GM12878 (cell line): ENCODE measurements around the gene SMPD1. TPM values are rescaled to one million over a fixed set of nuclear protein-coding genes. Genes with fewer than 3 reads are reported as not detected.
A peak's percentile ranks its signal among the peaks of the same experiment; 100 is the strongest.

Source experiments
- ATAC-seq: fragments of 200-7000 bp; cut with Tn5 transposase; 3 replicates; pipeline ENCODE4 v1.9.1; 2020; ENCODE audit warnings: mild to moderate bottlenecking, moderate library complexity
- BruUV-seq: library from RNA; stranded (reverse); fragments of 400-500 nt; replicated peaks from 2 replicates; lab custom pipeline; 2021; lab: Mats Ljungman, UMichigan
- CTCF ChIA-PET: fragments of 300-600 bp; sonication (Branson Sonifier 250); formaldehyde crosslinking; extraction: SDS; loops from one replicate; lab custom pipeline; 2021; ENCODE audit warnings: inconsistent platforms; lab: Yijun Ruan, JAX
- POLR2A ChIA-PET: fragments of 350-600 bp; formaldehyde crosslinking; extraction: SDS; loops from one replicate; lab custom pipeline; 2021; ENCODE audit warnings: inconsistent platforms; lab: Charles Lee
- RAD21 ChIA-PET: fragments of 300-600 bp; sonication (Branson Sonifier 250); formaldehyde crosslinking; loops from one replicate; lab custom pipeline; 2023; ENCODE audit warnings: antibody characterized with exemption; ENCODE audit not compliant: unreplicated experiment; lab: Charles Lee
- SMC1A ChIA-PET: fragments of 300-600 bp; sonication (Branson Sonifier 250); formaldehyde crosslinking; loops from one replicate; lab custom pipeline; 2023; ENCODE audit not compliant: unreplicated experiment, uncharacterized antibody; lab: Charles Lee
- DNase-seq: peaks from one replicate; pipeline ENCODE4 v3.0.0-alpha.2; 2011; ENCODE audit warnings: low read depth, low spot score
- FAIRE-seq: peaks from 3 replicates; lab custom pipeline; 2011; peaks lifted over from hg19 to GRCh38; lab: Jason Lieb, UNC
- H2AFZ ChIP-seq: 2 replicates; pipeline ENCODE4 v1.6.0; 2011; ENCODE audit warnings: low read depth, low read length, control low read depth; ENCODE audit not compliant: control insufficient read depth
- H3K27ac ChIP-seq: 2 replicates; pipeline ENCODE4 v1.5.1; 2011; ENCODE audit warnings: control low read depth; ENCODE audit not compliant: control insufficient read depth, insufficient read depth
- H3K27me3 ChIP-seq, 2 experiments: replicated peaks in 1 of 2; 2 replicates each; pipeline versions ENCODE4 v1.6.0 to v1.6.1; 2011; ENCODE audit warnings: low read length in 1 of 2; ENCODE audit not compliant: control insufficient read depth in 2 of 2, insufficient read depth in 2 of 2
- H3K36me3 ChIP-seq, 2 experiments: 2 replicates each; pipeline ENCODE4 v1.5.1; 2011; ENCODE audit warnings: low read length in 1 of 2; ENCODE audit not compliant: control insufficient read depth in 2 of 2, insufficient read depth in 2 of 2
- H3K4me1 ChIP-seq: 2 replicates; pipeline ENCODE4 v1.6.1; 2011; ENCODE audit warnings: mild to moderate bottlenecking, low read length, moderate library complexity, mixed read lengths; ENCODE audit not compliant: control insufficient read depth, insufficient read depth
- H3K4me2 ChIP-seq: 2 replicates; pipeline ENCODE4 v1.6.0; 2011; ENCODE audit warnings: control low read depth; ENCODE audit not compliant: control insufficient read depth, insufficient read depth
- H3K4me3 ChIP-seq: fragments of 200-600 bp; sonication (generic); 2 replicates; pipeline ENCODE4 v1.5.1; 2016
- H3K79me2 ChIP-seq: 2 replicates; pipeline ENCODE4 v1.6.0; 2011; ENCODE audit warnings: low read length; ENCODE audit not compliant: control insufficient read depth, insufficient read depth
- H3K9ac ChIP-seq: 2 replicates; pipeline ENCODE4 v1.8.0; 2011; ENCODE audit warnings: low read length, control low read depth, mixed read lengths; ENCODE audit not compliant: control insufficient read depth, insufficient read depth
- H3K9me3 ChIP-seq: replicated peaks from 3 replicates; pipeline ENCODE4 v1.5.1; 2011; ENCODE audit warnings: mild to moderate bottlenecking, low read length; ENCODE audit not compliant: control insufficient read depth, insufficient read depth
- H4K20me1 ChIP-seq: 2 replicates; pipeline ENCODE4 v1.6.0; 2011; ENCODE audit not compliant: control insufficient read depth, insufficient read depth
- IKZF1 ChIP-seq: fragments of 450-650 bp; conservative IDR thresholded peaks from 2 replicates; pipeline ENCODE4 v1.6.1; 2017; ENCODE audit warnings: antibody characterized with exemption, mild to moderate bottlenecking
- IKZF2 ChIP-seq, 2 experiments: fragments of 450-650 bp; IDR thresholded peaks; 2 replicates each; pipeline ENCODE4 v1.6.1; 2017; ENCODE audit warnings: mild to moderate bottlenecking in 2 of 2, moderate library complexity in 2 of 2
- IRF4 ChIP-seq: IDR thresholded peaks from 2 replicates; pipeline ENCODE4 v1.6.1; 2011; ENCODE audit warnings: low read depth, low read length
- LARP7 ChIP-seq: fragments of 450-650 bp; IDR thresholded peaks from 2 replicates; pipeline ENCODE4 v1.6.1; 2017; ENCODE audit warnings: mild to moderate bottlenecking
- MEF2B ChIP-seq: fragments of 450-650 bp; IDR thresholded peaks from 2 replicates; pipeline ENCODE4 v1.6.1; 2018; ENCODE audit warnings: mild to moderate bottlenecking, moderate library complexity; ENCODE audit not compliant: partially characterized antibody, poor library complexity, severe bottlenecking
- MTA3 ChIP-seq: IDR thresholded peaks from 2 replicates; pipeline ENCODE4 v1.6.1; 2012; ENCODE audit warnings: low read length, inconsistent platforms, borderline replicate concordance
- NFXL1 ChIP-seq: fragments of 450-650 bp; IDR thresholded peaks from 2 replicates; pipeline ENCODE4 v1.6.1; 2017; ENCODE audit warnings: antibody characterized with exemption, mild to moderate bottlenecking, borderline replicate concordance
- NFYA ChIP-seq: IDR thresholded peaks from 2 replicates; pipeline ENCODE4 v1.6.1; 2011; ENCODE audit warnings: low read depth, mild to moderate bottlenecking, low read length, improper control_type of control experiment, borderline replicate concordance
- NR2F1 ChIP-seq: fragments of 450-650 bp; conservative IDR thresholded peaks from 2 replicates; pipeline ENCODE4 v1.6.1; 2017; ENCODE audit warnings: mild to moderate bottlenecking
- POLR2AphosphoS5 ChIP-seq: IDR thresholded peaks from 2 replicates; pipeline ENCODE4 v1.6.1; 2011; ENCODE audit warnings: mild to moderate bottlenecking, low read length, inconsistent platforms
- POU2F2 ChIP-seq: IDR thresholded peaks from 3 replicates; pipeline ENCODE4 v1.6.1; 2011; ENCODE audit warnings: low read depth, mild to moderate bottlenecking, low read length, borderline replicate concordance
- RAD21 ChIP-seq: IDR thresholded peaks from 2 replicates; pipeline ENCODE4 v1.6.1; 2011; ENCODE audit warnings: mild to moderate bottlenecking, low read depth, low read length, moderate library complexity; ENCODE audit not compliant: insufficient read depth
- RB1 ChIP-seq: fragments of 450-650 bp; formaldehyde crosslinking; IDR thresholded peaks from 2 replicates; pipeline ENCODE4 v1.6.1; 2017; ENCODE audit warnings: mild to moderate bottlenecking, borderline replicate concordance
- RUNX3 ChIP-seq: IDR thresholded peaks from 2 replicates; pipeline ENCODE4 v1.6.1; 2012; ENCODE audit warnings: low read length, inconsistent platforms
- SIN3A ChIP-seq: IDR thresholded peaks from 2 replicates; pipeline ENCODE4 v1.6.1; 2012; ENCODE audit warnings: low read depth, low read length, improper control_type of control experiment
- SMARCA5 ChIP-seq: fragments of 450-650 bp; IDR thresholded peaks from 2 replicates; pipeline ENCODE4 v1.6.1; 2017; ENCODE audit warnings: mild to moderate bottlenecking
- SMC3 ChIP-seq: IDR thresholded peaks from 2 replicates; pipeline ENCODE4 v1.6.1; 2011; ENCODE audit warnings: low read length, improper control_type of control experiment, borderline replicate concordance
- SPI1 ChIP-seq: IDR thresholded peaks from 2 replicates; pipeline ENCODE4 v1.6.1; 2011; ENCODE audit warnings: low read depth, mild to moderate bottlenecking, low read length, moderate library complexity, borderline replicate concordance; ENCODE audit not compliant: insufficient read depth
- WGBS: methylation state at CpG from one replicate; pipeline ENCODE4 v1.1.6; 2016; ENCODE audit warnings: low lambda C conversion rate; ENCODE audit not compliant: insufficient replicate concordance, insufficient coverage; ENCODE audit errors: missing lambda C conversion rate; 5-methylcytosine and 5-hydroxymethylcytosine counted together
- in situ Hi-C: fragments of 300-500 bp; cut with MboI; formaldehyde crosslinking; loops from 9 replicates; pipeline ENCODE4 v1.14.3; 2018; ENCODE audit warnings: mixed read lengths
- intact Hi-C: fragments of 100-400 bp; cut with micrococcal nuclease; formaldehyde crosslinking; loops from one replicate; pipeline ENCODE4 v1.14.2; 2022; ENCODE audit not compliant: unreplicated experiment
- polyA plus RNA-seq, 11 experiments: library from polyadenylated mRNA; depleted of rRNA in 4 of 11; unstranded in 6 of 11; stranded (reverse) in 5 of 11; fragments of >200 nt; fragmentation: Nextera tagmentation in 4 of 11; fragmentation: Illumina TruSeq in 1 of 11; extraction: Ambion mirVana in 4 of 11; extraction: Trizol in 1 of 11; gene quantifications; 1 replicate in 1 of 11; 2 replicates in 10 of 11; pipeline versions ENCODE4 v1.2.1 to v1.2.3, GENCODE V29; 2011 to 2016; ENCODE audit warnings: inconsistent platforms in 2 of 11, missing spikeins in 2 of 11, low read depth in 1 of 11
- total RNA-seq, 4 experiments: library from RNA; depleted of rRNA in 3 of 4; stranded (reverse); fragments of >200 nt in 3 of 4; fragmentation: Illumina TruSeq in 1 of 4; extraction: Trizol in 1 of 4; gene quantifications; 2 replicates each; pipeline versions ENCODE4 v1.2.1 to v1.2.3, GENCODE V29; 2013 to 2021
- TF ChIP-seq, protein P1 (sequence below): fragments of 450-650 bp; IDR thresholded peaks from 2 replicates; pipeline ENCODE4 v1.6.1; 2016; ENCODE audit warnings: mild to moderate bottlenecking
- TF ChIP-seq, protein P2 (sequence below), 3 experiments: IDR thresholded peaks in 2 of 3; conservative IDR thresholded peaks in 1 of 3; 2 replicates each; pipeline ENCODE4 v1.5.1; 2011; ENCODE audit warnings: low read depth in 3 of 3, low read length in 3 of 3, mild to moderate bottlenecking in 3 of 3, control low read depth in 2 of 3, moderate library complexity in 2 of 3, inconsistent platforms in 1 of 3, mixed read lengths in 1 of 3; ENCODE audit not compliant: control insufficient read depth in 2 of 3, insufficient read depth in 1 of 3; ENCODE audit errors: extremely low read depth in 1 of 3

The SMPD1 gene
- total and polyA plus RNA-seq, 10 of the 15 experiments (the other 5 are each of a cell fraction or from before 2014, with no cell fraction given): 1.4 to 13.7 (median 6.2) TPM

DNA sequence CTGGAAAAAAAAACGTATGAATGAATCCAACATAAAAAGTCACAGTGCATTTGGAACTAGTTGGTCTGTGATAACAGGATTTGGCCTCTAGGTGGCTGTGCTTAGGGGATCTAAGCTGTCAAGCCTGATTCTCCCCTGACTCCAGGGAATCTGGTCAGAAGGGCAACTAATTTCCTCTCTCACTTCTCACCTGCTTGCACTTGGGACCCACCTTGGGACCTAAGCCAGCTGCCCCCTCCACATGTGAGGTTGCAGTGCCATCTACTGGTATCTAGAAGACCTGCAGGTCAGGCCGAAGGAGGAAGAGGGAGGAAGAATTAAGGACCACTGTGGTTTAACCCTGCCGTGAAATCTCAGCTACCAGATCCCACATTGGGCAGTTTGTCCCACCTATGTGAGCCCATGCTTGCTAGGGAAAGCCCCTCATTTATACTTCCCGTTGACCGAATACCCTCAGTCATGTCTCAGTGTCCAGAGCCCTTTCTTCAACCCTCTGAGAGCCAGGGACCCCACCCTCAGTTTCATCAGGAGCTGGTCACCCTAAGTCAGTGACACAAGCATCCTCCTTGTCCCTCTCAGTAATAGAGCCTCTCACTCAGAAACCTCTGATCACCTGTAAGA, 36.8 kb upstream of the SMPD1 start:
- intact Hi-C loops: loop anchor here (1.0 kb wide), 4 partner anchors 38 to 330 kb away; no protein-coding TSS in a partner anchor

More for the DNA sequence above, 36.8 kb upstream of the SMPD1 start:
- peak; percentile 25 for DNase-seq
- Histone ChIP-seq H3K79me2 (no peaks in the 10 kb centered on the region), H3K4me2 (no peak overlapping the region), H3K9ac (no peak overlapping the region)
- CTCF ChIA-PET: interaction anchor here (0.5 to 7.8 kb wide), 46 partner anchors 8 to 1589 kb away, joined by 3 to 73 read pairs (median 4); partner anchors contain the start of gene FHIP1B
- peak; percentile 90 for FAIRE-seq
- TF ChIP-seq NR2F1 (0 out of 2 replicates have a peak, but pooled peaks have one; percentile 26), LARP7 (peak; percentile 36; the same call in 1 of the 2 replicates), RAD21 (peak; percentile 99), SPI1 (peak; percentile 64; the same call in 1 of the 2 replicates), SIN3A (no peak), POLR2AphosphoS5 (no peak), NFYA (no peak), NFXL1 (no peak), SMARCA5 (0 out of 2 replicates have a peak, but pooled peaks have one; percentile 29), MTA3 (no peak), SMC3 (peak; percentile 89), RUNX3 (peak; percentile 27; the same call in 1 of the 2 replicates), IKZF2 (IDR thresholded peaks at IDR 0.05) (peak in 1 of 2 experiments; percentile 53; a peak in 1 of 4 replicates), POU2F2 (0 out of 3 replicates have a peak, but pooled peaks have one; percentile 35), IRF4 (peak; percentile 61), RB1 (peak; percentile 51; the same call in 1 of the 2 replicates), MEF2B (peak; percentile 28), IKZF1 (peak; percentile 67)
- TF ChIP-seq, protein P1, sequence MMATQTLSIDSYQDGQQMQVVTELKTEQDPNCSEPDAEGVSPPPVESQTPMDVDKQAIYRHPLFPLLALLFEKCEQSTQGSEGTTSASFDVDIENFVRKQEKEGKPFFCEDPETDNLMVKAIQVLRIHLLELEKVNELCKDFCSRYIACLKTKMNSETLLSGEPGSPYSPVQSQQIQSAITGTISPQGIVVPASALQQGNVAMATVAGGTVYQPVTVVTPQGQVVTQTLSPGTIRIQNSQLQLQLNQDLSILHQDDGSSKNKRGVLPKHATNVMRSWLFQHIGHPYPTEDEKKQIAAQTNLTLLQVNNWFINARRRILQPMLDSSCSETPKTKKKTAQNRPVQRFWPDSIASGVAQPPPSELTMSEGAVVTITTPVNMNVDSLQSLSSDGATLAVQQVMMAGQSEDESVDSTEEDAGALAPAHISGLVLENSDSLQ: no peak
- TF ChIP-seq, protein P2, sequence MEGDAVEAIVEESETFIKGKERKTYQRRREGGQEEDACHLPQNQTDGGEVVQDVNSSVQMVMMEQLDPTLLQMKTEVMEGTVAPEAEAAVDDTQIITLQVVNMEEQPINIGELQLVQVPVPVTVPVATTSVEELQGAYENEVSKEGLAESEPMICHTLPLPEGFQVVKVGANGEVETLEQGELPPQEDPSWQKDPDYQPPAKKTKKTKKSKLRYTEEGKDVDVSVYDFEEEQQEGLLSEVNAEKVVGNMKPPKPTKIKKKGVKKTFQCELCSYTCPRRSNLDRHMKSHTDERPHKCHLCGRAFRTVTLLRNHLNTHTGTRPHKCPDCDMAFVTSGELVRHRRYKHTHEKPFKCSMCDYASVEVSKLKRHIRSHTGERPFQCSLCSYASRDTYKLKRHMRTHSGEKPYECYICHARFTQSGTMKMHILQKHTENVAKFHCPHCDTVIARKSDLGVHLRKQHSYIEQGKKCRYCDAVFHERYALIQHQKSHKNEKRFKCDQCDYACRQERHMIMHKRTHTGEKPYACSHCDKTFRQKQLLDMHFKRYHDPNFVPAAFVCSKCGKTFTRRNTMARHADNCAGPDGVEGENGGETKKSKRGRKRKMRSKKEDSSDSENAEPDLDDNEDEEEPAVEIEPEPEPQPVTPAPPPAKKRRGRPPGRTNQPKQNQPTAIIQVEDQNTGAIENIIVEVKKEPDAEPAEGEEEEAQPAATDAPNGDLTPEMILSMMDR (IDR thresholded peaks at IDR 0.05 in 2 of 3, conservative IDR thresholded peaks at IDR 0.05 in 1 of 3; ENCODE audit: control insufficient read depth in 2 of 3, extremely low read depth in 1 of 3, insufficient read depth in 1 of 3, low read depth in 3 of 3, low read length in 3 of 3): peak; percentile 97 to 98 (median 98)
- TF ChIP-seq, all 136 proteins: peak for 14
- WGBS: 0% methylated on average over 5 of the region's 5 CpGs
- ChIA-PET POLR2A (no interaction called here), SMC1A (interaction anchor here (0.6 to 3.3 kb wide), 26 partner anchors 9 to 732 kb away, joined by 3 to 22 read pairs (median 4); partner anchors contain the start of genes CAVIN3 and FHIP1B), RAD21 (interaction anchor here (0.8 to 4.0 kb wide), 15 partner anchors 8 to 332 kb away, joined by 3 to 34 read pairs (median 5); no protein-coding TSS in a partner anchor)
- in situ Hi-C loops: loop anchor here (5.0 kb wide), 1 partner anchor 106 kb away; no protein-coding TSS in a partner anchor
- Histone ChIP-seq H3K27ac (no peak overlapping the region), H3K36me3 (no peaks in the 10 kb centered on the region), H3K4me3 (no peak overlapping the region), H2AFZ (no peak overlapping the region; the same call in 1 of the 2 replicates), H4K20me1 (no peaks in the 10 kb centered on the region), H3K9me3 (no peaks in the 10 kb centered on the region), H3K4me1 (no peaks in the 10 kb centered on the region), H3K27me3 (no peaks in the 10 kb centered on the region)
- no TSS peak for BruUV-seq
- peak; percentile 91 for ATAC-seq
